K562 (cell line): ENCODE measurements around the gene SEC61G. TPM values are rescaled to one million over a fixed set of nuclear protein-coding genes. Genes with fewer than 3 reads are reported as not detected.

Experiments
- CBX2 ChIP-seq: fragments of 200-600 bp; sonication (generic); IDR thresholded peaks from one replicate; pipeline ENCODE4 v1.6.1; 2012; ENCODE audit warnings: mild to moderate bottlenecking, low read length, inconsistent platforms; ENCODE audit not compliant: insufficient read depth, poor library complexity, severe bottlenecking
- MYBL2 ChIP-seq, 2 experiments: fragments of 450-650 bp in 1 of 2; sonication (generic) in 1 of 2; formaldehyde crosslinking in 1 of 2; IDR thresholded peaks; 2 replicates each; pipeline versions ENCODE4 v1.6.1 to v1.8.1; 2017 to 2022; ENCODE audit warnings: borderline replicate concordance in 1 of 2, inconsistent platforms in 1 of 2, low read depth in 1 of 2, mild to moderate bottlenecking in 1 of 2, missing genetic modification reagents in 1 of 2, moderate library complexity in 1 of 2
- PCBP1 ChIP-seq: fragments of 200-400 bp; formaldehyde crosslinking; IDR thresholded peaks from 2 replicates; pipeline ENCODE4 v1.6.1; 2018; ENCODE audit warnings: mild to moderate bottlenecking, low read depth, low read length; ENCODE audit not compliant: poor library complexity, severe bottlenecking
- POLR2AphosphoS2 ChIP-seq: IDR thresholded peaks from 2 replicates; pipeline ENCODE4 v1.6.1; 2012; ENCODE audit warnings: low read length, improper control_type of control experiment
- SLC30A9 ChIP-seq: fragments of 250-450 bp; sonication (Bioruptor Pico); IDR thresholded peaks from 2 replicates; pipeline ENCODE4 v1.8.0; 2022; ENCODE audit warnings: mild to moderate bottlenecking, moderate library complexity
- SMAD3 ChIP-seq: fragments of 450-650 bp; formaldehyde crosslinking; conservative IDR thresholded peaks from 2 replicates; pipeline ENCODE4 v1.4.0; 2020; ENCODE audit warnings: mild to moderate bottlenecking
- TEAD2 ChIP-seq: fragments of 450-650 bp; IDR thresholded peaks from 2 replicates; pipeline ENCODE4 v1.6.1; 2016; ENCODE audit warnings: missing genetic modification characterization, control low read depth, missing compliant biosample characterization
- YY1 ChIP-seq, 3 experiments: IDR thresholded peaks; 2 replicates each; pipeline ENCODE4 v1.6.1; 2011; ENCODE audit warnings: low read length in 2 of 3, mild to moderate bottlenecking in 2 of 3, moderate library complexity in 2 of 3, borderline replicate concordance in 1 of 3, control low read depth in 1 of 3, low read depth in 1 of 3; ENCODE audit not compliant: insufficient read depth in 3 of 3, insufficient replicate concordance in 2 of 3, control insufficient read depth in 1 of 3, insufficient read length in 1 of 3; ENCODE audit errors: extremely low read depth in 1 of 3
- ZBTB7A ChIP-seq: IDR thresholded peaks from 2 replicates; pipeline ENCODE4 v1.6.1; 2011; ENCODE audit warnings: low read depth, mild to moderate bottlenecking, low read length, moderate library complexity, borderline replicate concordance; ENCODE audit not compliant: control insufficient read depth
- ZNF165 ChIP-seq: fragments of 250-450 bp; sonication (Bioruptor Pico); IDR thresholded peaks from 2 replicates; pipeline ENCODE4 v1.4.0; 2020; ENCODE audit warnings: borderline replicate concordance
- ZNF224 ChIP-seq: sonication (generic); formaldehyde crosslinking; IDR thresholded peaks from 2 replicates; pipeline ENCODE4 v1.8.0; 2022; ENCODE audit warnings: mild to moderate bottlenecking, missing genetic modification reagents
- ZNF282 ChIP-seq: sonication (generic); formaldehyde crosslinking; IDR thresholded peaks from 2 replicates; pipeline ENCODE4 v1.8.1; 2023; ENCODE audit warnings: missing genetic modification reagents
- ZNF41 ChIP-seq: fragments of 250-450 bp; sonication (Bioruptor Pico); conservative IDR thresholded peaks from 2 replicates; pipeline ENCODE4 v1.4.0; 2020; ENCODE audit warnings: mild to moderate bottlenecking
- ZNF586 ChIP-seq: fragments of 450-650 bp; formaldehyde crosslinking; conservative IDR thresholded peaks from 2 replicates; pipeline ENCODE4 v1.4.0; 2020; ENCODE audit warnings: mild to moderate bottlenecking, moderate library complexity
- ZNF75A ChIP-seq: fragments of 450-650 bp; formaldehyde crosslinking; IDR thresholded peaks from 2 replicates; pipeline ENCODE4 v1.4.0; 2020; ENCODE audit warnings: mild to moderate bottlenecking
- ZNF77 ChIP-seq: fragments of 250-450 bp; sonication (Bioruptor Pico); IDR thresholded peaks from 2 replicates; pipeline ENCODE4 v1.5.0; 2020
- polyA plus RNA-seq, 8 experiments: library from polyadenylated mRNA; depleted of rRNA in 4 of 8; stranded (reverse) in 5 of 8; unstranded in 3 of 8; fragments of >200 nt; fragmentation: Nextera tagmentation in 2 of 8; fragmentation: Illumina TruSeq in 1 of 8; extraction: Ambion mirVana in 2 of 8; extraction: Trizol in 1 of 8; gene quantifications; 2 replicates each; pipeline versions ENCODE4 v1.2.1 to v1.2.3, GENCODE V29; 2011 to 2014; ENCODE audit warnings: inconsistent platforms in 1 of 8, missing spikeins in 1 of 8
- total RNA-seq, 7 experiments: library from RNA; depleted of rRNA in 6 of 7; stranded (reverse); fragments of >200 nt in 6 of 7; fragmentation: Illumina TruSeq in 2 of 7; extraction: Trizol in 2 of 7; gene quantifications; 2 replicates each; pipeline versions ENCODE4 v1.2.1 to v1.2.3, GENCODE V29; 2011 to 2021; ENCODE audit warnings: low replicate concordance in 1 of 7
- TF ChIP-seq, protein P1 (sequence below): fragments of 150-350 bp; IDR thresholded peaks from 2 replicates; pipeline ENCODE4 v1.6.1; 2014; ENCODE audit warnings: low read depth, mild to moderate bottlenecking, low read length, borderline replicate concordance
- TF ChIP-seq, protein P2 (sequence below): fragments of 250-450 bp; sonication (Bioruptor Pico); IDR thresholded peaks from 2 replicates; pipeline ENCODE4 v1.8.0; 2022; ENCODE audit warnings: moderate library complexity, mild to moderate bottlenecking, inconsistent platforms
- TF ChIP-seq, protein P3 (sequence below), 2 experiments: fragments of 200-800 bp in 1 of 2; sonication (Bioruptor generic) in 1 of 2; sonication (generic) in 1 of 2; formaldehyde crosslinking in 1 of 2; IDR thresholded peaks in 1 of 2; conservative IDR thresholded peaks in 1 of 2; 2 replicates each; pipeline versions ENCODE4 v1.5.0 to v1.6.1; 2016 to 2020; ENCODE audit warnings: missing compliant biosample characterization in 1 of 2, missing genetic modification characterization in 1 of 2, missing genetic modification reagents in 1 of 2
- TF ChIP-seq, protein P4 (sequence below): fragments of 450-650 bp; IDR thresholded peaks from 2 replicates; pipeline ENCODE4 v1.6.1; 2016; ENCODE audit warnings: missing biosample characterization, missing genetic modification characterization

SEC61G gene
- total and polyA plus RNA-seq, 9 of the 15 experiments (the other 6 are each of a cell fraction or from before 2014, with no cell fraction given), result 138 to 565 (median 223) TPM

GRCh38 chr7:54743580-54743979 lies 15.4 kb downstream of the SEC61G start (continued):
- TF ChIP-seq, protein P1, sequence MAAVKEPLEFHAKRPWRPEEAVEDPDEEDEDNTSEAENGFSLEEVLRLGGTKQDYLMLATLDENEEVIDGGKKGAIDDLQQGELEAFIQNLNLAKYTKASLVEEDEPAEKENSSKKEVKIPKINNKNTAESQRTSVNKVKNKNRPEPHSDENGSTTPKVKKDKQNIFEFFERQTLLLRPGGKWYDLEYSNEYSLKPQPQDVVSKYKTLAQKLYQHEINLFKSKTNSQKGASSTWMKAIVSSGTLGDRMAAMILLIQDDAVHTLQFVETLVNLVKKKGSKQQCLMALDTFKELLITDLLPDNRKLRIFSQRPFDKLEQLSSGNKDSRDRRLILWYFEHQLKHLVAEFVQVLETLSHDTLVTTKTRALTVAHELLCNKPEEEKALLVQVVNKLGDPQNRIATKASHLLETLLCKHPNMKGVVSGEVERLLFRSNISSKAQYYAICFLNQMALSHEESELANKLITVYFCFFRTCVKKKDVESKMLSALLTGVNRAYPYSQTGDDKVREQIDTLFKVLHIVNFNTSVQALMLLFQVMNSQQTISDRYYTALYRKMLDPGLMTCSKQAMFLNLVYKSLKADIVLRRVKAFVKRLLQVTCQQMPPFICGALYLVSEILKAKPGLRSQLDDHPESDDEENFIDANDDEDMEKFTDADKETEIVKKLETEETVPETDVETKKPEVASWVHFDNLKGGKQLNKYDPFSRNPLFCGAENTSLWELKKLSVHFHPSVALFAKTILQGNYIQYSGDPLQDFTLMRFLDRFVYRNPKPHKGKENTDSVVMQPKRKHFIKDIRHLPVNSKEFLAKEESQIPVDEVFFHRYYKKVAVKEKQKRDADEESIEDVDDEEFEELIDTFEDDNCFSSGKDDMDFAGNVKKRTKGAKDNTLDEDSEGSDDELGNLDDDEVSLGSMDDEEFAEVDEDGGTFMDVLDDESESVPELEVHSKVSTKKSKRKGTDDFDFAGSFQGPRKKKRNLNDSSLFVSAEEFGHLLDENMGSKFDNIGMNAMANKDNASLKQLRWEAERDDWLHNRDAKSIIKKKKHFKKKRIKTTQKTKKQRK, result no peak
- TF ChIP-seq ZNF41, result peak; percentile 81
- TF ChIP-seq POLR2AphosphoS2, result no peak
- TF ChIP-seq, protein P2, sequence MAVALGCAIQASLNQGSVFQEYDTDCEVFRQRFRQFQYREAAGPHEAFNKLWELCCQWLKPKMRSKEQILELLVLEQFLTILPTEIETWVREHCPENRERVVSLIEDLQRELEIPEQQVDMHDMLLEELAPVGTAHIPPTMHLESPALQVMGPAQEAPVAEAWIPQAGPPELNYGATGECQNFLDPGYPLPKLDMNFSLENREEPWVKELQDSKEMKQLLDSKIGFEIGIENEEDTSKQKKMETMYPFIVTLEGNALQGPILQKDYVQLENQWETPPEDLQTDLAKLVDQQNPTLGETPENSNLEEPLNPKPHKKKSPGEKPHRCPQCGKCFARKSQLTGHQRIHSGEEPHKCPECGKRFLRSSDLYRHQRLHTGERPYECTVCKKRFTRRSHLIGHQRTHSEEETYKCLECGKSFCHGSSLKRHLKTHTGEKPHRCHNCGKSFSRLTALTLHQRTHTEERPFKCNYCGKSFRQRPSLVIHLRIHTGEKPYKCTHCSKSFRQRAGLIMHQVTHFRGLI (CRISPR knock-in tag), result peak; percentile 48; the same call in 1 of the 2 replicates
- no peak for TF ChIP-seq ZNF224 (CRISPR knock-in tag)
- TF ChIP-seq ZNF282 (CRISPR knock-in tag), result no peak
- TF ChIP-seq, protein P3, sequence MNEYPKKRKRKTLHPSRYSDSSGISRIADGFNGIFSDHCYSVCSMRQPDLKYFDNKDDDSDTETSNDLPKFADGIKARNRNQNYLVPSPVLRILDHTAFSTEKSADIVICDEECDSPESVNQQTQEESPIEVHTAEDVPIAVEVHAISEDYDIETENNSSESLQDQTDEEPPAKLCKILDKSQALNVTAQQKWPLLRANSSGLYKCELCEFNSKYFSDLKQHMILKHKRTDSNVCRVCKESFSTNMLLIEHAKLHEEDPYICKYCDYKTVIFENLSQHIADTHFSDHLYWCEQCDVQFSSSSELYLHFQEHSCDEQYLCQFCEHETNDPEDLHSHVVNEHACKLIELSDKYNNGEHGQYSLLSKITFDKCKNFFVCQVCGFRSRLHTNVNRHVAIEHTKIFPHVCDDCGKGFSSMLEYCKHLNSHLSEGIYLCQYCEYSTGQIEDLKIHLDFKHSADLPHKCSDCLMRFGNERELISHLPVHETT (CRISPR knock-in tag; conservative IDR thresholded peaks at IDR 0.05 in 1 of 2, IDR thresholded peaks at IDR 0.05 in 1 of 2), result peak in 1 of 2 experiments; percentile 74; a peak in 1 of 4 replicates
- TF ChIP-seq PCBP1, result no peak
- TF ChIP-seq SMAD3 (CRISPR knock-in tag), result peak; percentile 92
- TF ChIP-seq TEAD2, result no peak
- no peak for TF ChIP-seq MYBL2 (IDR thresholded peaks at IDR 0.05; ENCODE audit: low read depth)
- TF ChIP-seq MYBL2 (CRISPR knock-in tag; IDR thresholded peaks at IDR 0.05; ENCODE audit: borderline replicate concordance), result no peak
- TF ChIP-seq, protein P4, sequence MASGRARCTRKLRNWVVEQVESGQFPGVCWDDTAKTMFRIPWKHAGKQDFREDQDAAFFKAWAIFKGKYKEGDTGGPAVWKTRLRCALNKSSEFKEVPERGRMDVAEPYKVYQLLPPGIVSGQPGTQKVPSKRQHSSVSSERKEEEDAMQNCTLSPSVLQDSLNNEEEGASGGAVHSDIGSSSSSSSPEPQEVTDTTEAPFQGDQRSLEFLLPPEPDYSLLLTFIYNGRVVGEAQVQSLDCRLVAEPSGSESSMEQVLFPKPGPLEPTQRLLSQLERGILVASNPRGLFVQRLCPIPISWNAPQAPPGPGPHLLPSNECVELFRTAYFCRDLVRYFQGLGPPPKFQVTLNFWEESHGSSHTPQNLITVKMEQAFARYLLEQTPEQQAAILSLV (tag), result peak; percentile 74
- TF ChIP-seq ZNF77 (CRISPR knock-in tag), result no peak
- TF ChIP-seq ZNF165 (CRISPR knock-in tag), result no peak
- TF ChIP-seq YY1 (IDR thresholded peaks at IDR 0.05; ENCODE audit: borderline replicate concordance in 1 of 3, control insufficient read depth in 1 of 3, extremely low read depth in 1 of 3, insufficient read depth in 3 of 3, insufficient read length in 1 of 3, insufficient replicate concordance in 2 of 3, low read depth in 1 of 3, low read length in 2 of 3), result no peak
- no peak for TF ChIP-seq ZNF75A
- no peak for TF ChIP-seq ZBTB7A
- no peak for TF ChIP-seq ZNF586 (CRISPR knock-in tag)
- TF ChIP-seq CBX2, result no peak
- no peak for TF ChIP-seq SLC30A9 (CRISPR knock-in tag)
